ENCODE data around the gene ZBTB2. TPM values are rescaled to one million over a fixed set of nuclear protein-coding genes. Genes with fewer than 3 reads are reported as not detected.
A peak's percentile ranks its signal among the peaks of the same experiment; 100 is the strongest.

ZBTB2 gene
- total RNA-seq, 2 donors from 2014 or later = 4.8 to 7.9 TPM

DNA sequence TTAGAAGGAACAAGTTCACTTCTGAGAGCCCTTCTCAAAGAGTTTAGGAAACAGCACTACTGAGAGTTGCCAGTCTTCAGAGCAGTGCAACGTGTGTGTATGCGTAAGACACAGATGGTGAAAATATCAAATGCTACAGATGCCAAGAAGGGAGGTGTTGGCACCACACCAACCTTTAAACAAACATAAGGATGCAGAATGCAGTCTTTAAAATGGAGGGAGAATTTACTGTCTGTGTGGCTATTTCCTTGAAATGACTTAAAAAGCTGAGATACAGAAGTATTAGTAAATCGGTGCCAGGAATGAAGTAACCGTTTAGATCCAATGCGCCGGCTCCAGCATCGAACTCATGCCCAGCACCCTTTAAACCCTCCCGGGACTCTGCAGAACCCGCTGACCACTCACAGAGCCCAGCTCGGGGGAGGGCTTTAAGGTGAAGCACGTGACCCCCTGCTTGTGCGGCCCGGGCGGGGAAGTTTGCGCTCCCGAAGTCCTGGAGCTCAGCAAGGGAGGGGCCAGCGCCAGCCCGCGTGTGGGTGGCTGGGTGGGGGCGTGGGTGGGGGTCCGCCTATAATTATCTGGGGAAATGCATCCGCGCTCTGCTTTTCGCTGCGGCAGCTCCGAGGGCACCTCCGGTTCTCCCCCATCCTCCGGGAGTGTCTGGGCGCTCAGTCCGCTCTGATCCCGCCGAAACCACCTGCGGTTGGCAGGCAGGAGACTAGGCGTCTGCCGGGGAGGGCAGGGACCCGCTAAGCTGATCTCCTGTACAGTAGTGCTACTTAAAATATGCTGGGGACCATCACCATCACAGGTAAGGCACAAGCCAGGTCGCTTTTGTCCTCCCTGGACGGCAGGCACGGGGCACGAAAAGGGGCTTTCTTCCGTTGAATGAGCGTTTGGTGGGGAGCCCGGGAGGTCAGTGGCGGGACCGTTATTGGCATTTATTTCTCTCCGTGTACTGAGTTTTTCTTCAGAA, 66.0 kb downstream of the ZBTB2 start:
- DNase-seq (ENCODE audit: low spot score) = peak; percentile 80
- no peaks in the 10 kb centered on the region for H3K9me3 ChIP-seq
- peak overlapping the region; percentile 66 to 86 for H3K27ac ChIP-seq
- peaks cover 0 to 24% of the 10 kb centered on the region in 2 donors for H3K4me1 ChIP-seq
- peak overlapping the region; percentile 45 to 55 for H3K4me3 ChIP-seq
- TF ChIP-seq, protein P1, sequence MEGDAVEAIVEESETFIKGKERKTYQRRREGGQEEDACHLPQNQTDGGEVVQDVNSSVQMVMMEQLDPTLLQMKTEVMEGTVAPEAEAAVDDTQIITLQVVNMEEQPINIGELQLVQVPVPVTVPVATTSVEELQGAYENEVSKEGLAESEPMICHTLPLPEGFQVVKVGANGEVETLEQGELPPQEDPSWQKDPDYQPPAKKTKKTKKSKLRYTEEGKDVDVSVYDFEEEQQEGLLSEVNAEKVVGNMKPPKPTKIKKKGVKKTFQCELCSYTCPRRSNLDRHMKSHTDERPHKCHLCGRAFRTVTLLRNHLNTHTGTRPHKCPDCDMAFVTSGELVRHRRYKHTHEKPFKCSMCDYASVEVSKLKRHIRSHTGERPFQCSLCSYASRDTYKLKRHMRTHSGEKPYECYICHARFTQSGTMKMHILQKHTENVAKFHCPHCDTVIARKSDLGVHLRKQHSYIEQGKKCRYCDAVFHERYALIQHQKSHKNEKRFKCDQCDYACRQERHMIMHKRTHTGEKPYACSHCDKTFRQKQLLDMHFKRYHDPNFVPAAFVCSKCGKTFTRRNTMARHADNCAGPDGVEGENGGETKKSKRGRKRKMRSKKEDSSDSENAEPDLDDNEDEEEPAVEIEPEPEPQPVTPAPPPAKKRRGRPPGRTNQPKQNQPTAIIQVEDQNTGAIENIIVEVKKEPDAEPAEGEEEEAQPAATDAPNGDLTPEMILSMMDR (IDR thresholded peaks at IDR 0.05) = no peak
- H3K36me3 ChIP-seq = no peaks in the 10 kb centered on the region
- no peaks in the 10 kb centered on the region for H3K27me3 ChIP-seq

DNA sequence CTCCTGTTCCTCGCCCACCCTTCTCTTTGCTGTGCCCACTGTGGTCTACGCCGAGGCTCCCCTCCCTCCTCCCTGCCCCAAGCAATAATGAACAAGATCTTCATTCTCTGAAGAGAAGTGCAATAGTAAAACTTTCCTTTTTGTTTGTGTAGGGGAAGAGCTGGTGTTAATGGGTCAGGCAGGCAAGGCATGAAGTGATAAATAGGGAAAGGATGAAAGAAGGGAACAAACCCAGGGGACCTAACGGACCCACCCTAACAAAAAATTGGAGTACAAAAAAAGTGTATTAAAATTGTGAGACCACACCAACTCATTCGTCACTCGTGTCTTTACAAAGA, 66.9 kb downstream of the ZBTB2 start:
- TF ChIP-seq, protein P1 (IDR thresholded peaks at IDR 0.05) = peak in 1 of 2 donors; percentile 41
- Histone ChIP-seq H3K4me3 (no peak overlapping the region), H3K36me3 (no peaks in the 10 kb centered on the region), H3K27ac (peak overlapping the region; percentile 66 to 86), H3K27me3 (no peaks in the 10 kb centered on the region), H3K4me1 (peaks cover 0 to 24% of the 10 kb centered on the region in 2 donors), H3K9me3 (no peaks in the 10 kb centered on the region)
- DNase-seq (ENCODE audit: low spot score) = no peak

DNA sequence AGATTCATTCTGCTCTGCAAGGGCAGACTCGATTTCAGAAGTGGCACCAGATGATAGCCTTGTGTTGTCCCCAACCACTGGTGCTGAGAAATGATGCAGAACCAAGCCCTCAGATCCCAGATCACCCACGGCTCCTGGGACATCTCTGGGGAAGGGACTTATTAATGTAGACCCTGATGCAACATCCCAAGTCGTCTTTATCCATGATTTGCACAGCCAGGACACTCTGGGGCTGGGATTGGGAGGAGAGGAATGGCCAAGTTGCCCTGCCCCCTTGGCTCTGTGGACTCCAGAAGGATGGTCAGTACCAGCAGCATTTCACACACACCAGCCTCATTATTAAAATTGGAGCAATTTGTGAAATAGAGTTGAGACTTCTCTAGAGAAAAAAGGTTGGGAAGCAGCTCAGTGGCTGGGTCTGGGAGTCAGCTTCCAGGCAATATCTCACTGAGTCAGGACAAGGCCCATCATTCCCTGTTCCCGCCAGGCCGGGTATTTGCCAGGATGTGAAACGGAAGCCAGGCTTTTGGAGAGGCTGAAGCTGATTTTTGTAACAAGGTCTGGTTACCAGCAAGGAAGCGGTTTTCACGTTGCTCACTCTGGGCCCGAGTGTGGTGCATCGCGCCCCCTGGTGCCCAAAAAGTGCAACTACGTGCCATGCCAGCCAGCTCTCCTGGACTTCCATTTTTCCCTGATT, 67.4 kb downstream of the ZBTB2 start:
- Histone ChIP-seq H3K4me1 (peaks cover 0 to 24% of the 10 kb centered on the region in 2 donors), H3K9me3 (no peaks in the 10 kb centered on the region), H3K27me3 (no peaks in the 10 kb centered on the region), H3K4me3 (no peak overlapping the region), H3K27ac (peak overlapping the region; percentile 66 to 86), H3K36me3 (no peaks in the 10 kb centered on the region)
- peak; percentile 96 for DNase-seq (ENCODE audit: low spot score)
- TF ChIP-seq, protein P1 (IDR thresholded peaks at IDR 0.05) = peak; percentile 98 to 99

DNA sequence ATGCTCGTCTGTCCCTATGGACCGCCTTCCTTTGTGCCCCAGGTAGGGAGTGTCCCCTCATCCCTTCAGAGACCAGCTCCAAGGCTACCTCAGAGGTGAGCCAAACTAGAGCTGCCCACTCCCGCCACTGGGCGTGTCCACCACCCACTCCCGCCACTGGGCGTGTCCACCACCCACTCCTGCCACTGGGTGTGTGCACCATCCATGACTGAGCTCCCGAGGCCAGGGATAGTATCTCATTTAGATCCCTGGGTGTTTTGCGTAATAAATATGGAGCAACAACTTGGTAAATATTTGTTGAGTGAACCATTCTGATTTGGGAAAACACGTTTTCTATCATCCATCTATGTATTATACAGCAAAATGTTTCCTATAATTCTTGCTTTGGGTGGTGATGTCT, 68.8 kb downstream of the ZBTB2 start:
- peaks cover 0 to 24% of the 10 kb centered on the region in 2 donors for H3K4me1 ChIP-seq
- H3K9me3 ChIP-seq = no peaks in the 10 kb centered on the region
- DNase-seq (ENCODE audit: low spot score) = no peak
- H3K4me3 ChIP-seq = no peak overlapping the region
- H3K36me3 ChIP-seq = no peaks in the 10 kb centered on the region
- H3K27me3 ChIP-seq = no peaks in the 10 kb centered on the region
- H3K27ac ChIP-seq = no peak overlapping the region
- TF ChIP-seq, protein P1 (IDR thresholded peaks at IDR 0.05) = no peak

DNA sequence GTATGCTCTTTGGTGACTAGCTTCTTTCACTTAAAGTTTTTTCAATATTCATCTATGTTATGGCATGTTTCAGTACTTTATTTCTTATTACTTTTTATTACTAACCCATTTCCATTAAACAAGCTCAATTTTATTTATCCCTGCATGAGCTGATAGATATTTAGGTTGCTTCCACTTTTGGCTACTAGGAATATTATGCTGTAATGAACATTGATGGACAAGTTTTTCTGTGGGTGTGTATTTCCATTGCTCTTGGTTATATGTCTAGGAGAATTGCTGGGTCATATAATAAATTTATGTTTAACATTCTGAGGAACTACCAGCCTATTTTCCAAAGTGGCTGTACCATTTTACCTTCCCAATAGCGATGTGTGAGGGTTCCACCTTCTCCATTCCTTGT, 69.9 kb downstream of the ZBTB2 start:
- Histone ChIP-seq H3K36me3 (no peaks in the 10 kb centered on the region), H3K4me3 (no peak overlapping the region), H3K4me1 (peaks cover 0 to 24% of the 10 kb centered on the region in 2 donors), H3K27me3 (no peaks in the 10 kb centered on the region), H3K9me3 (no peaks in the 10 kb centered on the region), H3K27ac (no peak overlapping the region)
- TF ChIP-seq, protein P1 (IDR thresholded peaks at IDR 0.05) = no peak
- no peak for DNase-seq (ENCODE audit: low spot score)

Data from right atrium auricular region (tissue), 2 donors.